CD4-positive, alpha-beta T cell (primary cell): Measurements from ENCODE around the gene TINAGL1. TPM values are rescaled to one million over a fixed set of nuclear protein-coding genes. Genes with fewer than 3 reads are reported as not detected.

Experiments used
- ATAC-seq: fragments of 200-7000 bp; cut with Tn5 transposase; one replicate; pipeline ENCODE4 v1.10.0; 2022; ENCODE audit warnings: mild to moderate bottlenecking; ENCODE audit not compliant: poor library complexity
- CTCF ChIA-PET: fragments of 350-600 bp; sonication (Branson Sonifier 250); formaldehyde crosslinking; loops from one replicate; lab custom pipeline; 2021; ENCODE audit warnings: antibody characterized with exemption, inconsistent platforms; lab: Charles Lee
- POLR2A ChIA-PET: fragments of 350-600 bp; sonication (Branson Sonifier 250); formaldehyde crosslinking; loops from one replicate; lab custom pipeline; 2021; ENCODE audit warnings: antibody characterized with exemption, inconsistent platforms; lab: Charles Lee
- DNase-seq, 14 experiments: peaks; one replicate each; pipeline ENCODE4 v3.0.0-alpha.2; 2013 to 2020; ENCODE audit warnings: mixed read lengths in 2 of 14
- H3K27ac ChIP-seq, 2 donors: one replicate each; pipeline versions ENCODE4 v1.5.1 to v1.7.0; 2013; ENCODE audit warnings: low read length in 2 of 2, low read depth in 1 of 2, mild to moderate bottlenecking in 1 of 2
- H3K27me3 ChIP-seq, 2 experiments: 1 replicate in 1 of 2; 2 replicates in 1 of 2; pipeline versions ENCODE4 v1.6.1 to v1.7.0; 2013; ENCODE audit warnings: low read length in 2 of 2, control low read depth in 1 of 2, mild to moderate bottlenecking in 1 of 2, moderate library complexity in 1 of 2; ENCODE audit not compliant: insufficient read depth in 2 of 2, control insufficient read depth in 1 of 2
- H3K36me3 ChIP-seq: one replicate; pipeline ENCODE4 v1.6.1; 2013; ENCODE audit warnings: low read length, control low read depth; ENCODE audit not compliant: insufficient read depth
- H3K4me1 ChIP-seq: one replicate; pipeline ENCODE4 v1.6.1; 2013; ENCODE audit warnings: low read length, control low read depth; ENCODE audit not compliant: insufficient read depth
- H3K4me3 ChIP-seq: one replicate; pipeline ENCODE4 v1.5.1; 2013; ENCODE audit warnings: mild to moderate bottlenecking, low read length, moderate library complexity
- H3K9me3 ChIP-seq, 2 experiments: 1 replicate in 1 of 2; 2 replicates in 1 of 2; pipeline versions ENCODE4 v1.6.1 to v1.7.0; 2013; ENCODE audit warnings: low read length in 2 of 2, mild to moderate bottlenecking in 2 of 2, control low read depth in 1 of 2, moderate library complexity in 1 of 2; ENCODE audit not compliant: control insufficient read depth in 1 of 2, insufficient read depth in 1 of 2
- H3K27ac Mint-ChIP-seq: one replicate; pipeline ENCODE4 v1.8.0; 2020; ENCODE audit warnings: mixed read lengths
- H3K27me3 Mint-ChIP-seq: one replicate; pipeline ENCODE4 v1.8.0; 2021; ENCODE audit warnings: mixed read lengths
- H3K36me3 Mint-ChIP-seq: one replicate; pipeline ENCODE4 v1.8.0; 2021; ENCODE audit warnings: low read depth, mixed read lengths
- H3K4me1 Mint-ChIP-seq: one replicate; pipeline ENCODE4 v1.8.0; 2021; ENCODE audit warnings: low read depth, mixed read lengths
- H3K4me3 Mint-ChIP-seq: one replicate; pipeline ENCODE4 v1.8.0; 2020; ENCODE audit warnings: mild to moderate bottlenecking, mixed read lengths
- H3K9me3 Mint-ChIP-seq: one replicate; pipeline ENCODE4 v1.8.0; 2020; ENCODE audit warnings: mixed read lengths
- CTCF ChIP-seq: fragments of 200-600 bp; IDR thresholded peaks from one replicate; pipeline ENCODE4 v1.8.0; 2022; ENCODE audit warnings: antibody characterized with exemption, mild to moderate bottlenecking
- intact Hi-C, 2 experiments: fragments of 100-400 bp; cut with DNase I in 1 of 2; cut with micrococcal nuclease in 1 of 2; formaldehyde crosslinking; loops; one replicate each; pipeline versions ENCODE4 v1.15.1 to v1.9.0; 2023 to 2025; cut with DNase I, micrococcal nuclease
- total RNA-seq, 174 experiments: library from RNA in 2 of 174; stranded (reverse) in 2 of 174; gene quantifications; one replicate each; pipeline ENCODE4 v1.2.3 and lab custom pipeline; 2021 to 2026

TINAGL1 gene
- total RNA-seq, 2 experiments from 2014 or later = not detected

DNA sequence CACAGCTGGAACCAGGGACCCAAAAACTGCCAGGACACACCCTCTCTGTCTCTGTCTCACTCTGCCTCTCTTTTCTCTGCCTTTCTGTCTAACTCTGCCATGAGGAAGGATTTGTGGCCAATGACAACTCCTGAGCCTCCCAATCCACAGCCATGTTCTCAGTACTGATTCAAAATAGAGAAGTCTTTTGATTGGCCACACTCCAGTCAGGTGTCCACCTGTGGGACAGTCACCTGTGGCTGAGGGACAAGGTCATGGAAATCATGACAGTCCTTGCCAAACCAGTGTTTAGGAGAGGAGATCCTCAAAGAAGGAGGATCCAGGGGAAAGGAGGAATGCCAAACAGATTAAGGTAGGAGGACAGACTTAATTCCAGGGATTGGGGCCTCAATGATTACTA, 15.8 kb downstream of the TINAGL1 start:
- CTCF ChIA-PET = no interaction called here
- Histone ChIP-seq H3K4me3 (no peak overlapping the region), H3K27ac (no peak overlapping the region), H3K36me3 (no peaks in the 10 kb centered on the region), H3K9me3 (peaks cover 0 to 3% of the 10 kb centered on the region in 2 experiments), H3K4me1 (peaks cover 3% of the 10 kb centered on the region), H3K27me3 (peaks cover 2 to 6% of the 10 kb centered on the region in 2 experiments)
- Mint-ChIP-seq H3K4me1 (no peaks in the 10 kb centered on the region), H3K36me3 (no peaks in the 10 kb centered on the region), H3K27ac (no peak overlapping the region), H3K4me3 (no peak overlapping the region), H3K9me3 (no peaks in the 10 kb centered on the region), H3K27me3 (peaks cover 52% of the 10 kb centered on the region)
- POLR2A ChIA-PET = no interaction called here
- intact Hi-C loops = no loop called here
- TF ChIP-seq CTCF = no peak
- ATAC-seq (no peak), DNase-seq (no peak)

GRCh38 chr1:31593136-31593665, 16.9 kb downstream of the TINAGL1 start:
- intact Hi-C loops = no loop called here

DNA sequence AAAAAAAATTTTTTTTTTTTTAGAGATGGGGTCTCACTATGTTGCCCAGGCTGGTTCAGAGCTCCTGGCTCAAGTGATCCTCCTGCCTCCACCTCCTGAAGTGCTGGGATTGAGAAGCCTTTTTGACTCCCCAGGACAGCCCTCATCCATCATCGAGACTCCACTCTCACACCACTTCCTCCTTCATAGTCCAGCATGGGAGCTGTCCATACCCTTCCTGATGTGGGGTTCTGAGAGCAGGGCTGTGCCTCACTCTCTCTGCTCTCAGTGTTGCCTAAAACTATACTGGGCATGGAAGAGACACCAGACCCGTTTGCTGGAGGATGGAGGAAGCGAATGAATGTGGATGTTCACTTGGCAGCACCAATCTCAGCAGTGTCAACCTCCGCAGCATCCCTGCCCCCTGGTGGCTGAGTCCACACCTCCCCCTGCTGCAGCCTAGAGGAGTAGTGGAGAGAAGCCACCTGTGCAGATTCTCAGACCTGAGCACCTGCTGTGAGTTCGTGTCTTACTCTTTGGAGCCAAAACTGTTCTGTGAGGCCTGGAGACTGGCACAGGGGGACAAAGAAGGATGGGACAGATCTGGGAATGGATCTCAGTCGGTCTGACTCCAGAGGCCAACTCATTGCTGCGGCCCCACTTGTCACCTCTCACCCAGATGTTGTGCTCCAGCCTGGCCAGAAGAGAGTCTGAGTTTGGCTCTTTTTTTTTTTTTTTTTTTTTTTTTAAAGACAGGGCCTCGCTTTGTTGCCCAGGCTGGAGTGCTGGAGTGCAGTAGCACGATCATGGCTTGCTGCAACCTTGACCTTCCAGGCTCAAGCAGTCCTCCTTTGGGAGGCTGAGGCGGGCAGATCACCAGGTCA, 17.7 kb downstream of the TINAGL1 start:
- peak; percentile 50 for TF ChIP-seq CTCF
- ChIA-PET CTCF (no interaction called here), POLR2A (no interaction called here)
- H3K9me3 Mint-ChIP-seq = no peaks in the 10 kb centered on the region
- DNase-seq = peak; percentile 14 to 80 (median 55)
- H3K36me3 Mint-ChIP-seq = no peaks in the 10 kb centered on the region
- intact Hi-C loops = no loop called here
- peaks cover 47% of the 10 kb centered on the region for H3K27me3 Mint-ChIP-seq
- no peaks in the 10 kb centered on the region for H3K4me1 Mint-ChIP-seq
- no peak overlapping the region for H3K27ac Mint-ChIP-seq
- Histone ChIP-seq H3K36me3 (no peaks in the 10 kb centered on the region), H3K27me3 (no peaks in the 10 kb centered on the region), H3K27ac (no peak overlapping the region), H3K9me3 (no peaks in the 10 kb centered on the region), H3K4me3 (no peak overlapping the region), H3K4me1 (peaks cover 3% of the 10 kb centered on the region)
- ATAC-seq = peak; percentile 92
- H3K4me3 Mint-ChIP-seq = no peak overlapping the region

More at GRCh38 chr1:31593136-31593665, 16.9 kb downstream of the TINAGL1 start:
- no peaks in the 10 kb centered on the region for H3K36me3 ChIP-seq
- peaks cover 48% of the 10 kb centered on the region for H3K27me3 Mint-ChIP-seq
- peaks cover 0 to 4% of the 10 kb centered on the region in 2 experiments for H3K27me3 ChIP-seq
- H3K9me3 Mint-ChIP-seq = no peaks in the 10 kb centered on the region
- ATAC-seq (no peak), DNase-seq (no peak)
- POLR2A ChIA-PET = no interaction called here
- no peak overlapping the region for H3K4me3 ChIP-seq
- H3K36me3 Mint-ChIP-seq = no peaks in the 10 kb centered on the region
- H3K27ac ChIP-seq = no peak overlapping the region
- TF ChIP-seq CTCF = no peak
- CTCF ChIA-PET = no interaction called here
- peaks cover 0 to under 1% of the 10 kb centered on the region in 2 experiments for H3K9me3 ChIP-seq
- no peaks in the 10 kb centered on the region for H3K4me1 Mint-ChIP-seq
- H3K4me1 ChIP-seq = peaks cover 3% of the 10 kb centered on the region
- no peak overlapping the region for H3K4me3 Mint-ChIP-seq
- no peak overlapping the region for H3K27ac Mint-ChIP-seq
